Transverse colon (tissue), 4 donors: ENCODE measurements around the gene HRAS. TPM values are rescaled to one million over a fixed set of nuclear protein-coding genes. Genes with fewer than 3 reads are reported as not detected.

Experiments used
- DNase-seq: peaks from one replicate; pipeline ENCODE4 v3.0.0-alpha.2; 2019
- H3K27ac ChIP-seq, 4 donors: fragments of 200-600 bp; sonication (generic); 2 replicates each; pipeline ENCODE4 v1.5.1; 2016 to 2018; ENCODE audit warnings: inconsistent platforms in 4 of 4
- H3K27me3 ChIP-seq: fragments of 200-600 bp; sonication (generic); 2 replicates; pipeline ENCODE4 v1.5.1; 2017; ENCODE audit warnings: inconsistent platforms
- H3K36me3 ChIP-seq, 4 donors: fragments of 200-600 bp; sonication (generic); 2 replicates each; pipeline ENCODE4 v1.5.1; 2017 to 2019; ENCODE audit warnings: inconsistent platforms in 4 of 4
- H3K4me1 ChIP-seq, 4 donors: fragments of 200-600 bp; sonication (generic); 2 replicates each; pipeline ENCODE4 v1.5.1; 2017 to 2020; ENCODE audit warnings: inconsistent platforms in 4 of 4
- H3K4me3 ChIP-seq, 4 donors: fragments of 200-600 bp; sonication (generic); 1 replicate in 1 of 4; 2 replicates in 3 of 4; pipeline versions ENCODE4 v1.5.1 to v1.6.1; 2017 to 2019; ENCODE audit warnings: inconsistent platforms in 4 of 4
- H3K9me3 ChIP-seq, 2 donors: fragments of 200-600 bp; sonication (generic); 2 replicates each; pipeline ENCODE4 v1.5.1; 2017 to 2019; ENCODE audit warnings: inconsistent platforms in 2 of 2
- CTCF ChIP-seq, 5 experiments: fragments of 200-600 bp in 3 of 5; fragments of 450-650 bp in 2 of 5; sonication (generic) in 3 of 5; IDR thresholded peaks; 1 replicate in 2 of 5; 2 replicates in 3 of 5; pipeline ENCODE4 v1.5.1; 2016 to 2017; ENCODE audit warnings: antibody characterized with exemption in 5 of 5, inconsistent platforms in 3 of 5, mild to moderate bottlenecking in 2 of 5, moderate library complexity in 1 of 5
- EP300 ChIP-seq: sonication (generic); formaldehyde crosslinking; IDR thresholded peaks from one replicate; pipeline ENCODE4 v1.6.1; 2017; ENCODE audit warnings: antibody characterized with exemption, low read depth
- POLR2A ChIP-seq: fragments of 450-650 bp; IDR thresholded peaks from one replicate; pipeline ENCODE4 v1.6.1; 2016; ENCODE audit warnings: antibody characterized with exemption, mild to moderate bottlenecking, moderate library complexity
- POLR2AphosphoS5 ChIP-seq, 3 donors: sonication (generic); formaldehyde crosslinking; IDR thresholded peaks; one replicate each; pipeline ENCODE4 v1.6.1; 2016; ENCODE audit warnings: antibody characterized with exemption in 3 of 3
- WGBS, 2 donors: methylation state at CpG; one replicate each; pipeline ENCODE4 v1.1.5; 2018; ENCODE audit warnings: low coverage in 1 of 2; 5-methylcytosine and 5-hydroxymethylcytosine counted together
- in situ Hi-C, 4 donors: fragments of 200-750 bp; cut with MboI; loops; one replicate each; pipeline versions ENCODE4 v1.15.0 to v1.15.1; 2017; ENCODE audit warnings: low sequenced_read_pairs in 3 of 4, low pct_ligation_motif_present in 1 of 4, low pct_unique_long_range_greater_than_20kb in 1 of 4
- intact Hi-C: fragments of 100-400 bp; cut with DNase I; formaldehyde crosslinking; loops from one replicate; pipeline ENCODE4 v1.15.1; 2023; ENCODE audit warnings: low total_unique reads
- total RNA-seq, 4 donors: library from RNA; depleted of rRNA; stranded (reverse); fragments of >200 nt; gene quantifications; one replicate each; pipeline ENCODE4 v1.1.0, GENCODE V29; 2016

The HRAS gene
- total RNA-seq, 4 donors from 2014 or later: 31.0 to 57.1 (median 33.9) TPM

GRCh38 chr11:569158-569885 is 33.9 kb upstream of the HRAS start:
- no peaks in the 10 kb centered on the region for H3K36me3 ChIP-seq
- no peak for DNase-seq
- peak overlapping the region; percentile 85 to 94 (median 91) for H3K27ac ChIP-seq
- no peaks in the 10 kb centered on the region for H3K9me3 ChIP-seq
- TF ChIP-seq EP300 (no peak), POLR2A (peak; percentile 16), POLR2AphosphoS5 (IDR thresholded peaks at IDR 0.05) (no peak)
- intact Hi-C loops (no loop called here), in situ Hi-C loops (no loop called here)
- peaks cover 8 to 24% (median 20%) of the 10 kb centered on the region in 4 donors for H3K4me1 ChIP-seq
- H3K27me3 ChIP-seq: peaks cover 1% of the 10 kb centered on the region
- H3K4me3 ChIP-seq: peak overlapping the region; percentile 33 to 78 (median 58)
- 37% methylated on average over 36 of the region's 36 CpGs; no CpG with 5 or more reads in 1 of the 2 donors for WGBS, 2 donors

GRCh38 chr11:568306-569157 is 33.2 kb upstream of the HRAS start:
- intact Hi-C loops: no loop called here
- DNase-seq: peak; percentile 95
- H3K27me3 ChIP-seq: no peaks in the 10 kb centered on the region
- no peaks in the 10 kb centered on the region for H3K9me3 ChIP-seq
- peaks cover 7 to 22% (median 19%) of the 10 kb centered on the region in 4 donors for H3K4me1 ChIP-seq
- WGBS, 2 donors: 1% methylated on average over 85 of the region's 123 CpGs; no CpG with 5 or more reads in 1 of the 2 donors
- peak overlapping the region; percentile 56 to 78 (median 58) for H3K4me3 ChIP-seq
- no peaks in the 10 kb centered on the region for H3K36me3 ChIP-seq
- in situ Hi-C loops: no loop called here
- TF ChIP-seq CTCF (IDR thresholded peaks at IDR 0.05): no peak
- peak; percentile 4 to 68 (median 67) for TF ChIP-seq POLR2AphosphoS5 (IDR thresholded peaks at IDR 0.05)
- peak; percentile 25 for TF ChIP-seq EP300
- peak; percentile 55 for TF ChIP-seq POLR2A
- H3K27ac ChIP-seq: peak overlapping the region; percentile 85 to 94 (median 91)

- DNase-seq: no peak
- no peaks in the 10 kb centered on the region for H3K9me3 ChIP-seq
- H3K36me3 ChIP-seq: no peaks in the 10 kb centered on the region
- WGBS, 2 donors: 30% methylated on average over 31 of the region's 41 CpGs; no CpG with 5 or more reads in 1 of the 2 donors
- peaks cover 7 to 22% (median 19%) of the 10 kb centered on the region in 4 donors for H3K4me1 ChIP-seq
- TF ChIP-seq EP300 (no peak), POLR2A (no peak), POLR2AphosphoS5 (IDR thresholded peaks at IDR 0.05) (no peak)
- in situ Hi-C loops: no loop called here
- H3K27ac ChIP-seq: peak overlapping the region; percentile 85 to 94 (median 91)
- H3K4me3 ChIP-seq: peak overlapping the region; percentile 56 to 78 (median 58)
- intact Hi-C loops: no loop called here
- no peaks in the 10 kb centered on the region for H3K27me3 ChIP-seq
Measured at GRCh38 chr11:567629-568292, 32.4 kb upstream of the HRAS start.

GRCh38 chr11:567011-567628 is 31.7 kb upstream of the HRAS start:
- H3K4me3 ChIP-seq: peak overlapping the region in 2 of 4 donors; percentile 57 to 58
- peaks cover 9 to 28% (median 23%) of the 10 kb centered on the region in 4 donors for H3K4me1 ChIP-seq
- TF ChIP-seq POLR2AphosphoS5 (IDR thresholded peaks at IDR 0.05) (no peak), EP300 (no peak), POLR2A (no peak), CTCF (IDR thresholded peaks at IDR 0.05) (no peak)
- H3K36me3 ChIP-seq: no peaks in the 10 kb centered on the region
- intact Hi-C loops (no loop called here), in situ Hi-C loops (no loop called here)
- peak overlapping the region; percentile 85 to 94 (median 91) for H3K27ac ChIP-seq
- no peak for DNase-seq
- H3K27me3 ChIP-seq: no peaks in the 10 kb centered on the region
- 91% methylated on average over 18 of the region's 18 CpGs; no CpG with 5 or more reads in 1 of the 2 donors for WGBS, 2 donors
- H3K9me3 ChIP-seq: no peaks in the 10 kb centered on the region
